ENCODE data around the gene PDE6B.

PDE6B gene

DNA sequence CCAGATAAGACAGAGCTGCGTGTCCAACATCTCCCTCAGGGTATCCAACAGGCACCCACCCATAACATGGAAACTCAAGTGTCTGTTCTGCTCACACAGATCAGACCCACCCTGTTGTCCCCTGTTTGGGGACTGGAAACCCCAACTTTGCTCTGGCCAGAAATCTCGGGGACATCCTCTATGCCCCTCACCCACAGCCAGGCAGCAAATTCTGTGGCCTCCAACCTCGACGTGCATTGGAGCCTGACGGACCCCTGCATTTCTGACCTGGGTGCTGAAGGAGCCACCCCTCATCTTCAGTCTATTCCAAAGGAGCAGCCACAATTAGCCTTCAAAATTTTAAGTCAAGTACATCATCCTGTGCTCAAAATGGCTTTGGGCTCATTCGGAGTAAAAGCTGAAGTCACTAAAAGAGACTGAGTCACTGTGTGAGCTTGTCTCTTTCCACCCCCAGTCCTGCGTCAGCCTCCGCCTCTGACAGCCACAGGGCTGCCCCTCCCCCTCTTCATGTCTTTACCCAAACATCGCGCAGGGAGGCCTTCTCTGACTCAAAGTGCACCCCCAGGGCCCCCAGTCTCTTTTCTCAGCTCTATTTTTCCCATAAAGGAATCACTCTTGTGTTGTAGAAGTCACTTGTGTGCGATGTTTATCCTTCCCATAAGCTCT is 24.4 kb upstream of the PDE6B start:
- FAIRE-seq, result no peak

DNA sequence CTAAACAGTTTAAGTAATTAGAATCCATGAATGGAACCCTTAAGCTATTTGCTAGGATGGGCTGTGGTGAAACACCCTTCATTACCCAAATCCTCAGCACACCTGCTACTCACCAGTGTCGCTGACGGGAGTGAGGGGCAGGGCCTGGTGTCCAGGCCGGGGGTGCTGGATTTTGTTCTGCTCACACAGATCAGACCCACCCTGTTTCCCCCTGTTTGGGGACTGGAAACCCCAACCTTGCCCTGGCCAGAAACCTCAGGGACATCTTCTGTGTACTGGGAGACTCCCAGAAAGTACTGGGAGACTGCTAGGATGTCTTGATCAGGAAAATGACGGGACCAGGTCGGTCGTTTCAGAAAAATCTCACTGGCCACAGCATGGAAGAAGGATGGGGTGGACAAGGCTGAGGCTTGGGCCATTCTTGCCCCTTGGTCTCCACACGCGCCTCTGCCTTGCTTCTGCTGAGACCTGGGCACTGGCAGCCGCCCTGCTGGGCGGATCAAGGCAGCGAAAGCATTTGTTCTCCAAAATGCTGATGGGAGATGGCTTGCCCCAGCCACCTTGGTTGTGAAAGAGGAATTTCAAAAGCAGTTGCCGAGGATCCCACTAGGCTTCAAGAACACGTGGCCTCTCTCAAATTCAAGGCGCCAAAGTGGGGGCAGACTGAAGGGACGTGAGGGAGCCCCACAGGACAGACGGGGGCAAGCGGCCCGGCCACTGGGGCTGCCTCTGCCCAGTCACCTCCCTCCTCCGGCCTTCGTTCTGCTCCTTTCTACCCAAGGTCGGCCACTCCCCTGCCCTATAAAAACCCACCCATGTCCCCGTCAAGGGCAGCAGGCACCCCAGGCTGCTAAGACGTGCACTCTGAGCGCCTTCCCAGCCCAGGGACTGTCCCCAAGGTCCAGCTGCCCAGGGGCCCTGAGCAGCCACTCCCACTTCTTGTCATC is 23.5 kb upstream of the PDE6B start:
- no peak for FAIRE-seq

DNA sequence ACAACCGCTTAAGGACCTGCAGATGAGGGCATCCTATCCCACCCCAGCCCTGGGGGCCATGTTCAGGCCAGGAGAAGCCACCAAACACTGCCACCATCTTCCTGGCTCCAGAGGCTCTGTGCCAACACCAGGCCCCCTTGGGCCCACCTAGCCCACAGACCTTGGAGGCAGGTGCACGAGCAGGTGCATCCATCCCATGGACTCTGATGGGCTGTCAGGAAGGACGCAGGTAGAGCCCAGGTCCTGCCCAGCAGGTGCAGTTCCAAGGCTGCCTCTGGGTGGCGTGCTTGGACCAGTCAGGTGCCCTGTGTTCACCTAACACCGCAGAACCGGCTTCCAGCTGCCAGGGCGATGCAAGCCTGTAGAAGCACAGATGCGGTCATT is 22.8 kb upstream of the PDE6B start:
- FAIRE-seq, result no peak

DNA sequence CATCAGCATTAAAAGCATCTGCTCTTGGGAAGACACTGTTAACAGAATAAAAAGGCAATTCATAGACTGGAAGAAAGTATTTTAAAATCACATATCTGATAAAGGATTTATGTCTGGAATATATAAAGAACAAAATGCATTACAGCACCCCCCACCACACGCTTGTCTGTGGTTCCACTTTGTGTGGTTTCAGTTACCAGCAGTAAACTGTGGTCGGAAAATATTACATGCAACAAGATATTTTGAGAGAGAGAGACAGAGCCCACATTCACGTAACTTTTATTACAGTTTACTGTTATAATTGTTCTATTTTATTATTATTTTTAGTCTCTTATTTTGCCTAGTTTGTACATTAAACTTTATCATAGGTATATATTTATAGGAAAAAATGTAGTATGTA is 21.2 kb upstream of the PDE6B start:
- no peak for FAIRE-seq

DNA sequence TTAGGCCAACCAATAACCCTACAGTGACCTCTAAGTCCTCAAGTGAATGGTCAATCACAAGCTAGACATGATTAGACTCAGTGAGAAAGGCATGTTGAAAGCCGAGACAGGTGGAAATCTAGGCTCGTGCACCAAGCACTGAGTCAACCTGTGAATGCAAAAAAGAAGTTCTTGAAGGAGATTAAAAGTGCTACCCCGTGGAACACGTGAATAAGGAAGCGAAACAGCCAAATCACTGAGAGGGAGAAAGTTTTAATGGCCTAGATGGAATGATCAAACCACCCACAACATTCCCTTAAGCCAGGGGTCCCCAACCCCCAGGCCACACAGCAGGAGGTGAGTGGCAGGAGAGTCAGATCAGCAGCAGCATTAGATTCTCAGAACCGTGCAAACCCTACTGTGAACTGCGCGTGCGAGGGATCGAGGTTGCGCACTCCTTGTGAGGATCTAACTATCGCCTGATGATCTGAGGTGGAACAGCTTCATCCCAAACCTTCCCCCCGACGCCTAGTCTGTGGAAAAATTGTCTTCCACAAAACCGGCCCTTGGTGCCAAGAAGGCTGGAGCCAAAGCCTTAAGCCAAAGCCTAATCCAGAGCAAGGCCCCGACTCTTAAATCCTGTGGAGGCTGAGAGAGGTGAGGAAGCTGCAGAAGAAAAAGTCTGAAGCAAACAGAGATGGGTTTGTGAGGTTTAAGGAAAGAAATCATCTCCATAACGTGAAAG is 19.5 kb upstream of the PDE6B start:
- no peak for FAIRE-seq

DNA sequence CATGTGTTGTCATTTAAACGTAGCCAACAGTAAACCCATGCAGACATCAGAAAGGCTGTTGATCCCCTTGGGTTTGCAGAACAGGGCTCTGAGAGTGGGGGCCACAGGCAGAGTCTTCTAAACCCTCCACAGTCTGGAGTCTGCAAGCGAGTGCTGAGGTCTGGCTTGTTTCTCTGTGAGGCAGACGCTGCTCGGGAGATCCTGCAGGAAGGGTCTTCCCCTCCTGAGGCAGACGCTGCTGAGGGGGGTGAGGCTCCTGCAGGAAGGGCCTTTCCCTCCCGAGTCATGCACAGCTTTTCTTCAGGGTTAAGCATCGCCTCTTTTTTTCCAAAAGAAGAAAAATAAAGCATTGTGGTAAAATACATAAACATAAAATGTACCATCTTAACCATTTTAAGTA is 17.1 kb upstream of the PDE6B start:
- FAIRE-seq, result no peak

DNA sequence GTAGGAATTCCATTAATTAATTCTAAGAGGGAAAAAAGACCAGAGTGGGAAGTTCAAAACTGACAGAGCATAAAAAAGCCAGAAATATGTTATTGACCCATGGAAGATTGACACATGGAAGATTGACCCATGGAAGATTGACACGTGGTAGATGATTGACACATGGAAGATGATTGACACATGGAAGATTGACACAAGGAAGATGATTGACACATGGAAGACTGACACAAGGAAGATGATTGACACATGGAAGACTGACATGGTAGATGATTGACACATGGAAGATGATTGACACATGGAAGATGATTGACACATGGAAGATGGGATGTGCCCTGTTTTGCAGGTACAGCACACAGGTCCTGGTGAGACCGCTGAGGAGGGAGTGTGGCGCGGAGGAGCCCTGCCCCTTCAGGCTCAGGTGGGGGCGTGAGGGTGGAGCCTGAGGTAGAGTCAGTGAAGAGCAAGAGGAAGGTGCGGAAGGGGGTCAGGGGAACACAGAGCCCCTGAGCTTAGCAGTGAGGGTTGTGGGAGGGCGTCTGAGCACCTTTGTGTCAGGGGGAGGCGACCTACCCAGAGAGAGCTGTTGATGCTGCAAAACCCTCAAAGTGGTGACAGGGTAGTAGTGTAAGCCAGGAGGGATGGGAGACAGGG is 15.8 kb upstream of the PDE6B start:
- no peak for FAIRE-seq

DNA sequence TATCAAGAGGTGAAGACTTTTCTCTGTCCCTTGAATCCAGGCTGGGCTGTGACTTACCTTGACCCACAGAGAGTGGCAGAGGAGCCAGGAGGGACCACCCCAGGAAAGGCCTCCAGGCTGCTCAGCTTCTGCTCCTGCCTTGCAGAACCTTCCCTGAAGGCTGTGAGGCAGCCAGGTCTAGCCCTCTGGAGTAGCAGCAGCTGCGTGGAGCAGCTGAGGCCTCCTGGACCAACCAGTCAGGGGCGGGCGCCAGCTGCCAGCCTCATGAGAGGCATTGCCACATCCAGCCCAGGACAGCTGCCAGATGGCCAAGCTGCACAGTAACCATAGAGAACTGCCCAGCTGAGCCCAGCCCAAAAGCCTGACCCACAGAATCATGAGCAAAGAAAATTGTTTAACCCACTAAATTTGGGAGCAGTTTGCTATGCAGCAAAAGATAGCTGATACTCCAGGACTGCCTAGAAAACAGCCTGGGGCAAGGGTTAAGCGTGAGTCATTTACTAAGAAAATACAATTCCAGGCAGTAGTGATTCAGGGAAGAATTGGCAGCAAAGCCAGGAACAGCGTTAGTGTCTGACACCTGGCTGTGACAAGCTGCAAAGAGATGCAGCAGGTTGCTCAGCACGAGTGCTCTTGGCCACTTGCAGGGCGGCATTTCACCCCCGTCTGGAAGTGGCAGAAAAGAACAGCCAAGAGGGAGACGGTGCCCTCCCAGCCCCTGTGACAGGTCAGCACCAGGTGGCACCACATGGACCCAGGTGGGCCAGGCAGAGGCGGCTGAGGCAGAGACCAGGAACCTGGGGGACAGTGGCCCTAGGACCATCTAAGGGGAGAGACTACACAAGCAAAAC is 14.7 kb upstream of the PDE6B start:
- FAIRE-seq, result no peak

DNA sequence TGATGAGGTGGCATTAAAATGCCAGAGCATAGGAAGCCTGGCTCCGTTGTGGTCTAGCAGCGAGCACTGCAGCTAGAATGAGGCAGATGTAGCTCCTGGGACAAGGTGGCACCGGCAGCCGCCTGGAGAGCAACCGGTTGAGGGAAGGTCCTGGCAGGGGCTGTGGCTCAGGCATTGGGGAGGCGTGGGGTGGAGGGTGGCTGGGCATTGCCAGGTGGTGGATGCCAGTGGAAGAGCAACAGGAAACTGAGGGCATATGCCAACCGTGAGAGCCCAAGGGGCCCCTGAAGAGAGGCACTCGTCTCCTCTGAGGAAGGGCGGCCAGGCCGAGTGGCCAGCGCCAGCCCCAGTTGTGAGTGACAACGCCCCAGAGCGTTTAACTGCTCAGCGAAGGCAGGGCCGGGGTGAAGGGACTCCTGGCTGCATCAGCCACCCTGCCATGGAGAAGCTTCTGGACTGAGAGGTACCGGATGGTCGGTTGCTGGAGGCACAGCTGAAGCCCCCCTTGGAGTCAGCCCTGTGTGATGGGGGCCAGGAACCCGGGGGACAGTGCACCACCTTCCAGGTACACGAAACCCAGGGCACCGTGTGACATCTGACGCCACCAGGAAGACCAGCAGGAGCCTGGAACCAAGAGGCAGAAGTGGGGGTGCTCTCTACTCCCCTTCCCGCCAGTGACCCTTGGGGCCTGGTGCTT is 13.2 kb upstream of the PDE6B start:
- FAIRE-seq, result no peak

DNA sequence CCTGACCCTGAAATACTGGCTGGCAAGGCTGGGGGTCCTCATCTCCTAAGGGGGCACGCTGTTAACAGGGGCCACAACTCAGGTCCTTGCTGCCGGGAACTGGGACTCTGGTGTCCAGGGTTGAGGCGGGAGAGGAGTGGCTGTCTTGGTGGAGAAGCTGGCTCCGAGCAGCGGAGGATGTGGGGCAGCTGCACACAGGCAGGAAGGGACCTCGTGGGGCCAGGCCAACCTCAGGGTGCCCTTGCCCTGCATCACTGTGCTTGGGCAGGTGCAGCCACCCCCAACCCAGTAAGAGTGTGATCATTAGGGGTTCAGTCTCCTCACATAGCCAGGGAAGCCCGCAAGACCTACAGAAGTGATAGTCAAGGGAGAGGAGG is 12.6 kb upstream of the PDE6B start:
- no peak for FAIRE-seq

DNA sequence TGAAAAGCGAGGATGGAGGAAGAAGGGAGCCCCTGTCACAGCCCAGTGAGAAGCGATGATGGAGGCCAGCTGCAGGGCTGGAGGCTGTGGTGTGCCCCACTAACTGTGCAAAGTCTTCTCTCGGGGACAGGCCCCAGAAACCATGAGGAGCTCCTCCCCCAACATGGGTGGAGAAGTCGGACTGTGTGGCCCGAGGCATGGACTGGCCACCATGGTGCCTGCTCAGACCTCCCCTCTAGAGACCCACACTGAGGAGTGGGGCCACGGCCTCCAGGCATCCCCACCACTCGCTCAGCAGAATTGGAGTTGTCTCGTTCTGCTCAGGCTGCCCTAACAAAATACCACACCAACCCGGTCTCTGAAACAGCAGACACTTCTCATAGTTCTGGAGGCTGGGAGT is 12.2 kb upstream of the PDE6B start:
- FAIRE-seq, result no peak

DNA sequence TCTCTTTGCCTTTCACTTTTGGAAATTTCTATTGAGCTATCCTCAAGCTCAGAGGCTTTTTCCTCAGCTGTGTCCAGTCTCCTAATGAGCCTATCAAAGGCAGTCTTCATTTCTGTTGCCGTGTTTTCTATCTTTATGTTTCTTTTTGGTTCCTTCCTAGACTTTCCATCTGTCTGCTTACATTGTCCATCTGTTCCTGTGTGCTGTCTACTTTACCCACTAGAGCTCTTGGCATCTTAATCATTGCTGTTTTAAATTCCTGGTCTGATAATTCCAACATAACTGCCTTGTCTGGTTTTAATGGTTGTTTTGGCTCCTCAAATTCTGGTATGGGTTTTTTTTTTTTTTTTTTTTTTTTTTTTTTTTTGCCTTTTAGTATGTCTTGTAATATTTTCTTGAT is 9.3 kb upstream of the PDE6B start:
- FAIRE-seq, result no peak

DNA sequence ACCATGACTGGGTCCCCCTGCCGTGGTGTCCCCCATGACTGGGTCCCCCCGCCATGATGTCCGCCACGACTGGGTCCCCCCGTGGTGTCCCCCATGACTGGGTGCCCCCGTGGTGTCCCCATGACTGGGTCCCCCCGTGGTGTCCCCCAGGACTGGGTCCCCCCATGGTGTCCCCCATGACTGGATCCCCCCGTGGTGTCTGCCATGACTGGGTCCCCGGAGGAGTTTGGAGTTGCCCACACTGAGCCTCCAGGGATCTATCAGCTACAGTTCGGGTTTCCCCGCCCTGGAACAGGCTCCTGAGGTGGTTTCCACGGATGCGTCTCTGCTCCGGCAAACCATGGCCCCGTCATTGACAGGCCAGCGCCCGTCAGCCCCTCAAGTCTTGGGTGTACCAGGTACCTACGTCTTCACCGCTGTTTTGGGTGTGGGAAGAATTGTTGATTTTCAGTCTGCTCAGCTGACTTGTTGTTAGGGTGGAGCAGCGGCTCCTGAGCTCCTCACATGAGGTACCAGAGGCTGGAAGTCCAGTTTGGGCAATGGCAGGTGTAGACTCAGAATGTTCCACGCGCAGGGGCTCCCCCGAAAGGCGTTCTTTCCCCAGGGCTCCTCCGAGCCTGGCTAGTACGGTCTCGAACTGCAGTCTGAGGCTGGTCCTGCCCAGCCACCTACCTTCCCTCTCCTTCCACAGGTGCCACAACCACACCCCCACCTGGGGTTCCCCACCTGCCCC is 8.3 kb upstream of the PDE6B start:
- no peak for FAIRE-seq

DNA sequence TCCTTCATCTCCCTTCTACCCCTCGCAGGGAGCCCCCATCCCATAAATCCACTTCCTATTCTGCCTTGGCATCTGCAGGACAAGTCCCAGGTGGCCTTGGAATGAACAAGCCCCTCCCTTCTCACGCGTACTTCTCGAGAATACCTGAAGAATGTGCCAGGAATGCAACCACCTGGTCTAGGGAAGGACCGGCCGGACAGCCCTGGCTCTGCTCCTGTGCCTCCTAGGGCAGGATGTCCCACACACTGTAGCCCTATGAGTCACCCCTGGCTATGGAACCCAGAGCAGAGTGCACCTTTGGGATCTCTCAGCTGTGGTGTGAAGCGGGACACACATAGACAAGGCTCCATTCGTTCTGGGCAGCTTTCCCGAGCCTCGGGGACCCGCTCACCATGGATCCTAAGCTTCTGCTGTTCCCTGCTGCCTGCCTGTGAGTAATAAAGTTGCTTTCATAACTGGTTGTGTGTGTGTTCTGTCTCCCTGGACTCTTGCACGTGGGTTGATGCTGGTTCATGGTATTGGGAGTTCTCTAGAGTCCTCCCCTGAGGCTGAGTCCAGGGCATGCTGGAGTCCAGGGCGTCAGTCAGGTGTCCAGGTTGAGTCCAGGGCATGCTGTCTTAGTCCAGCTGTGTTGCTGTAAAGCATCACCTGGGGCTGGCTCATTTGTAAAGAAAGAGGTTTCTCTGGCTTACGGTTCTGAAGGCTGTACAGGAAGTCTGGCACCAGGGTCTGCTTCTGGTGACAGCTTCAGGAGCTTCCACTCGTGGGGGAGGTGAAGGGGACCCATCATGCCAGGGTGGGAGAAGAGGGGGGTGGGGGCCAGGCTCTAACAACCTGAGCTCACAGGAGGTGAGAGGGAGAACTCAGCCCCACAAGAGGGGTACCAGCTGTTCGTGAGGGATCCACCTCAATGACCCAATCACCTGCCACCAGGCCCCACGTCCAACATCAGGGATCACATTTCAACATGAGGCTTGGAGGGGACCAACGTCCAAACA is 7.4 kb upstream of the PDE6B start:
- FAIRE-seq, result no peak

DNA sequence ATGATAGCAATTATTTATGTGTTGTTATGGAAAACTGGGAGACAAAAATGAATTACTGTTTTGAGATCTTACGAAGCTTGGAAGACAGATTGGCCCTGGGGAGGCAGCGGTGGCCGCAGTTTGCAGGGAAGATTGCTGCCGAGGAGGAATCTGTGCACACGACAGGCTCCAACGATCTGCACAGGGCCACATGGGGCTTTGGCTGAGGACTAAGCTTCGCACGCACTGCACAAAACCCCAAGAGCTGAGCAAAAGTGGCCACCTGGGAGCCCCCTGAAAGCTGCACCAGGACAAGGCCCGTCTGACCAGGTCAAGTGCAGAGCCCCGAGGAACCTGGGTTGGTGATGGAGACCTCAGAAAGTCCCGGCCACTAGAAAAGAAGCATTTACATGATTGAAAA is 5.2 kb upstream of the PDE6B start:
- FAIRE-seq, result no peak

DNA sequence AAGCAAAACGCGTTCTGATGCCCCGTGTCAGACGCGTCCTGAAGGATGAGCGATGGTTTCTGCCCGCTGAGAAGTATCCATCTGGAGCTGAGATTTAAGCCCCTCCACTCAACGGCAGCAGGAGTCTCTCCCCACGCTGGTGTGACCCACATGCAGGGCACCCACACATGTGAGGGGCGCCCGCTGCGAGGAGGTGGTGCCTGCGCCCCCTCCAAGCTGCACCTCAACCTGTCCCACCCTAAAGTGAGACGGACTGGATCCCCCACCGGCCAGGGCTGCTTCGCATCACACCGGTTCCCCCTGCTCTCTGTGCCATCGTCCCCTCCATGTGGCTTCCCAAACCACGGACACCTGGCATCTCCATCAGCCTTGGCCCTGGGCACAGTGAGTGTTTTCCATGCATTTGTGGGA is 4.5 kb upstream of the PDE6B start:
- FAIRE-seq, result no peak

DNA sequence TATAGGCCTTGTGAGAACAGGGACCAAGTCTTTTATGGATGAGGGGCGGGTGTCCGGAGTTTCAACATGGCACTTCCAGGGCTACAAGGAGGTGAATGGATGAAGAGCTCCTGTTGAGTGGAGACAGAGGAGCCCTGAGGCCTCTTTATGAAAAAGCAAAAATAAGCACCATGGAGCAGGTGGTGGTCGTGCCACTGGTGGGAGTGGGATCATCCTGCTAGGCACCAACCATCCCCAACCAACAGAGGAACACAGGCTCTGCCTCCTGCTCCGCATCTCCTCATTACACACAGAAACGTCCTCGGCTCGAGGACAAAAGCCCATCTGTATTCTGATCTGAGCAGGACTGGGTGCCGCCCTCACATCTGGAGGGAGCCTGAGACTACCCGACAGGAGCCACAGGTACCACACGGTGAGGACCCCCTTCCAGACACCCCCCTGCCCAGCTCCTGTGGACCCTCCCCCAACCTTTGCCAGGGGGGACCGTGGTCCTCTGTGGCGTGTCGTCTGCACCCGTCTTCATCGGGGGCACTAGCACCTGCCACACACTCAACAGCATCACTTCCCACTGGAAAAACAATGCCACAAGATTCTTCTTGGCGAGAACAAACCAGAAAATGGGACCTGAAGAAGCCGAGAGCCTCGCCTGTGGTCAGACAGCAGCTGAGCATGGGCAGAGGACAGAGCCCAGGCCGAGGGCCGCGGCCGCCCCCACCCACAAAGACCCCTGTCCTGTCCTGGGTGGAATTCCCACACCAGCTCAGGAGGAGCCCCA is 3.9 kb upstream of the PDE6B start:
- FAIRE-seq, result no peak
